IPS-18c (cell line): ENCODE data around the gene OR13C8.
"Not testable (repeated sequence)": the region's sequence is repeated elsewhere in the genome, so short reads cannot be mapped to it uniquely, and the experiment has no call there.

Experiments used
- H3K4me3 ChIP-seq: 2 replicates; pipeline ENCODE4 v1.7.0; 2013; ENCODE audit warnings: low read depth, mild to moderate bottlenecking, low read length, moderate library complexity; ENCODE audit not compliant: insufficient read depth
- H3K9me3 ChIP-seq: one replicate; pipeline ENCODE4 v1.6.1; 2013; ENCODE audit warnings: mild to moderate bottlenecking, low read length, moderate library complexity; ENCODE audit not compliant: control insufficient read depth, insufficient read depth

The OR13C8 gene

DNA sequence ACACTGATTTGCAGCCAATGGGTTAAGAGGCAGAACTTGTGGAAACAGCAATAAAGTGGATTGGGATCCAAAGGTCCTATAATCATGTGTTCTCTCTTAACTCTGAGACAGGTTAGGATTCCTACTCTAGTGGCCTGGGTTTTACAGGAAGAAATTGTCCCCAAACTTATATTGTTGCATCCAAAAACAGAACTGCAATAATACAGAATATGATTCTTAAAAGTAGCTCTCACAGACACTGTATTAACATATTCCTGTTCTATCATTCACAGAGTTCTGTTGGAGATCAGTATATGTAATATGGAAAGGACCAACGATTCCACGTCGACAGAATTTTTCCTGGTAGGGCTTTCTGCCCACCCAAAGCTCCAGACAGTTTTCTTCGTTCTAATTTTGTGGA is at the start of gene OR13C8:
Gene OR13C8 (plus strand): TSS at position 301 of the 400 bp plus-strand sequence. CDS start 0 bp downstream, at position 301.
- Histone ChIP-seq H3K9me3 (no peaks in the 10 kb centered on the region), H3K4me3 (no peak within 1 kb of the TSS)

- not testable (repeated sequence) for H3K4me3 ChIP-seq
Observed at GRCh38 chr9:104520241-104520640, 48.7 kb upstream of the OR13C8 start.

DNA sequence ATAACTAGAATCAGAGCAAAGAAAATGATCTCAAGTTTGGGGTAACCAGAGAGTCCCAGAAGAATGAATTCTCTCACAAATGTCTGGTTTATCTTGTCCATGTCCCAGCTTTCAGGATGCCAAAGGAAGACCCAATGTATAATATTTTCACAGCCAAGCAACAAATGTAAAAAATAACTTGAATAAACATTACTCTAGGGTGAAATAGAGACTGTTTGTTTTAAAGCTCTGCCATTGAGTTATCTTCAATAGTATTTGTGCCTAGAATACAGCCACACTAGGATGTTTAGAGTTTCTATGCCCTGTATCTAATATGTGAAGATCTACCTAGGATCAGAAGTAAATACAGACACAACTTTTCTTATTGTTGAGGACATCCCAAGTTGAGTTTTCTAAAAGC is 41.9 kb upstream of the OR13C8 start, which contains the start of gene OR13C4:
Gene OR13C4 (minus strand): TSS at position 101 of the 400 bp plus-strand sequence. CDS start 0 bp downstream, at position 101.
- Histone ChIP-seq H3K4me3 (no peak within 1 kb of the TSS), H3K9me3 (no peaks in the 10 kb centered on the region)

More at GRCh38 chr9:104520241-104520640, 48.7 kb upstream of the OR13C8 start:
- not testable (repeated sequence) for H3K9me3 ChIP-seq

DNA sequence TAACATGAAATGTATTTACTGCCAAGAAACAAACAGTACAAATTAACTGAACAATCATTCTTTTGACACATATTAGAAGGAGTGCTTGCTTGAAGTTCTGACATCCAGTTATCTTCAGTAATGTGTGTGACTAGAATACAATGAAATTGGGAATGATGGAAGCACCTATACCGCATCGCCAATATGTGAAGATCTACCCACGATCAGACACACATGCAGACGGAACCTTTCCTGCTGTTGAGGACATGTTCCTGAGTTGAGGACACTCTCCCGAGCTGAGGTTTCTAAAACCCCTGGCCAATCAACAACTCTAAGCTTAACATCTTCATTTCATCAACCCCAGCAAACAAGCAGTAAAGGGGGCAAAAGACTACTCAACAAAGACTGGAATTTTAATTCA is 32.2 kb upstream of the OR13C8 start, which contains the start of gene OR13C3:
Gene OR13C3 (minus strand): TSS at position 101 of the 400 bp plus-strand sequence. CDS start 133 bp downstream, outside the sequence.
- H3K9me3 ChIP-seq: no peaks in the 10 kb centered on the region
- H3K4me3 ChIP-seq: no peak within 1 kb of the TSS

DNA sequence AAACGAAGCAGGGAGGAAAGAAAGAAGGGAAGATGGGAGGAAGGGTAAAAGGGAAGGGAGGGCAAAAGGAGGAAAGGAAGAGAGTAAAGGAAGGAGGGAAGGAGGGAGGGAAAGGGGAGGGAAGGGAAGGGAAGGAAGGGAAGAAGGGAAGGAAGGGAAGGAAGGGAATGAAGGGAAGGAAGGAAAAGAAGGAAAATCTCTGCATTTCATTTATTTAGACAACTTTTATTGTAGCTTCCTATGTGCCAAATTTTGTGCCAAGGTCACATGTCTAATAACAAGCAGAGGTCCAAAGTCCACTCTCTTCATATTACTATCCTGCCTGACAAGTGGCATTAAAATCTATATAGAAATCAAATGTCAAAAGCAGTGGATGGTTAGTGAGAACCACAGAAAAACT is 29.7 kb upstream of the OR13C8 start:
- H3K9me3 ChIP-seq: no peaks in the 10 kb centered on the region
- no peak overlapping the region for H3K4me3 ChIP-seq

- no peak overlapping the region for H3K4me3 ChIP-seq
- H3K9me3 ChIP-seq: no peaks in the 10 kb centered on the region
Observed at GRCh38 chr9:104544644-104545043, 24.3 kb upstream of the OR13C8 start.

DNA sequence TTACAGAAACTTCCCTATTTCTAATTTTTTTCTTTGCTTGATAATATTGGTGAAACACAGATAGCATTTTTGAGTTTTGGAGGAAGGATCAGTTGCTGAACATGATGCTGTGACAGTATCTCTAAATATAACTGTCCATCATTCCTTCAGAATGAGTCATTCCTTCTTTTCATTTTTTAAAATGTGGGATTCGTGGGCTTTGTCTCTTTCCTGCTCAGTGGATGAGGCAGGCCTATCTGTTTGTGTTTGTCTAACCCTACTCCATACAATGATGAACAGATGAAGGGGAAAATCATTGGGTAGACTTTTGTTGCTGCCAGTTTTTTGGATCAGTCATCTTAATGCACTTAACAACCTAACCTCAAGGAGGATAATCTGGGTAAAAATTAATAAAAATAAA is 15.7 kb upstream of the OR13C8 start:
- H3K9me3 ChIP-seq: peaks cover 2% of the 10 kb centered on the region
- no peak overlapping the region for H3K4me3 ChIP-seq

DNA sequence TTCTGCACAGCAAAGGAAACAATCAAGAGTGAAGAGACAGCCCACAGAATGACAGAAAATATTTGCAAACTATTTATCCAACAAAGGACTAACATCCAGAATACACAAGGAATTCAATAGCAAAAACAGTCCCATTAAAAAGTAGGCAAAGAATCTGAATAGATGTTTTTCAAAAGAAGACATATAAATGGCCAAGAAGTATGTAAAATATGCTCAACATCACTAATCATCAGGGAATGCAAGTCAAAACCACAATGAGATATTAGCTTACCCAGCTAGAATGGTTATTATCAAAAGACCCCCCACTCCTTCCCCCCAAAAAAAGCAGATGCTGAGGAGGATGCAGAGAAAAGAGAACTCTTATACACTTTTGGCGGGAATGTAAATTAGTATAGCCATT is 13.4 kb upstream of the OR13C8 start:
- Histone ChIP-seq H3K9me3 (peaks cover 2% of the 10 kb centered on the region), H3K4me3 (no peak overlapping the region)

DNA sequence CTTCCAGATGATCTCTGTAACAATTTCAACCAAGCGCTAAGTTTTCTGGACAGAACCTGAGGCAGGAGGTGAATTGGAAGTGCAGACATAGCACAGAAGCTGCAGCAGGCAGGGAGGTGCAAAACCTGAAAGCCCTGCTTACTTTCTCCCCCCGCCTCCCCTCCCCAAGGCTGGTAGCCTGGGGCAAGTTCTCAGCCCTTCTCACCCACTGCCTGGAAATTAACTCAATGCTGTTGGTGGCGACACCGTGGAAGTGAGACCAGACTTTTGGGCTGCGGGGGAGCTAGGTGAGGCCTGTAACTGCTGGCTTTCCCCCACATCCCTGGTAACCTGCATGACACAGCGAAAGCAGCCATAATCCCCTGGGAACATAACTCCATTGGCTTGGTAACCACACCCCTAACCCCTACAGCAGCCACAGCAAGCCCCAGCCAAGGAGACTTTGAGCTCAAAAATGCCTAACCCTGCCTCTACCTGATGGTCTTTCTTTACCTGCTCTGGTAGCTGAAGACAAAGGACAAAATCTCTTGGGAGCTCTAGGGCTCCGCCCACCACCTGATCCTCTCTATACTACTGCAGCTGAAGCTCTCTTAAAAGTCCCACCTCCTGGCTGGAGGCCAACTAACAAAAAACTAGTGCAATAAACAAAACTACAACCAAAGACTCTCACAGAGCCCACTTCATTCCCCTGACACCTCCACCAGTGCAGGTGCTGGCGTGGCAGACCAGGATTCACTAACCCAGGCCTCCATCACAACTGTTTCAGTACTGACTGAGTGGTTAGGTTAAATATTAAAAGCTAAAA is 11.9 kb upstream of the OR13C8 start:
- peaks cover 2% of the 10 kb centered on the region for H3K9me3 ChIP-seq
- H3K4me3 ChIP-seq: no peak overlapping the region

DNA sequence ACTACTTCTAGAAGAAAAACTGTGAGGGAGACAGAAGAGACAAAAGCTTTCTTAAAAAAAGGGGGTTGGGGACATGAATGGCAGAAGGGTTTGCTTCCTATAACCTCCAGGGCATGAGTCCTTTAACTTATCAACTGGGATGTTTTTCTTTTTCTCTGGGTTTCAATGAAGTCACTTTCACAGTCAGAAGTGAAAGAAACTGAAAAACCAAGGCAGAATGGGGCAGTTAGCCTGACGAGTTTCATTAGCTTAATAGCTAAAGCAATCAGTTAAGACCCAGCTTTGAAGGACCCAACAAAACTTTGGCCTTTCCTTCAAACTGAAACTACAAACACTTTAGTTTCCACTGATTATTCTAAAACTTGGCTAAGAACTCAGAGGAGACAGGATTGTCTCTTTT is 4.6 kb upstream of the OR13C8 start:
- H3K9me3 ChIP-seq: no peaks in the 10 kb centered on the region
- no peak overlapping the region for H3K4me3 ChIP-seq

- Histone ChIP-seq H3K9me3 (no peaks in the 10 kb centered on the region), H3K4me3 (no peak overlapping the region)
Observed at GRCh38 chr9:104572612-104573011, 3.6 kb downstream of the OR13C8 start.

DNA sequence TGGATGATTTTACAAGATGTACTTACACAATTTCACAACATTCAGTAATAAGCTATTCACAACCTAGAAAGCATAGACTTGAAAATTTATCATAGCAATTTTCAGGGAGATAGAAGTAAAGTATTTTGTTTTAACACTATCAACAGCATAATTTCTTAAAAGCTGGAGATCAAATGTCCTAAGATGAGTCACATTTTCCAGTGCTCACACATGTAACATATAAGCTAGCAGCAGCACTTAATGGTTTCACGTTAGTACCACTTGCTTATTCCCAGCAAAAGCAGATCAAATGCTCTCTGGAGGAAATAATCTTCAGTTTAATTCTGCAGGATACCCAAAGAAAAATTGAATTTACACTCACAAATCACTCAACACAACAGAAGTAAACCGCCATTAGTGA is 6.5 kb downstream of the OR13C8 start:
- H3K4me3 ChIP-seq: no peak overlapping the region
- H3K9me3 ChIP-seq: no peaks in the 10 kb centered on the region

DNA sequence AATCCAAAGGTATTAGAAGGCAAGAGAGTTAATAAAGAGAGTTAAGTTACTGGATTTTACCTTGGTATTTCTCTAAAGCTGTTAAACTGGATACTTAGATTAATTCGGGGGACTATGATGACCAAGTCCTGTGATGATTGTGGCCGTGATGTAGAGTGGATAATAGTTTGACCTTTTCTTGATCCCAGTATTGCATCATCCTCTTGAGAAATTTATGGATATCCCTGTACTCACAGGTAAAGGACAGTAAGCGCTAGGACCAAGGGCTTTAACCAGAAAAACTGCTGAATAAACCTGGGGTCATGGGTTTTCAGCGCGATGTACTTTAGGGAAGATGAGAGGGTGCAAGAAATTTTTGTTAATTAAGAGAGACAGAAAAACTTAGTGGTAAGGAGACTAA is 8.3 kb downstream of the OR13C8 start:
- no peak overlapping the region for H3K4me3 ChIP-seq
- no peaks in the 10 kb centered on the region for H3K9me3 ChIP-seq

GRCh38 chr9:104580562-104580961 is 11.6 kb downstream of the OR13C8 start:
- Histone ChIP-seq H3K4me3 (no peak overlapping the region), H3K9me3 (no peaks in the 10 kb centered on the region)

- Histone ChIP-seq H3K9me3 (no peaks in the 10 kb centered on the region), H3K4me3 (no peak overlapping the region)
Observed at GRCh38 chr9:104586496-104587180, 17.7 kb downstream of the OR13C8 start.

DNA sequence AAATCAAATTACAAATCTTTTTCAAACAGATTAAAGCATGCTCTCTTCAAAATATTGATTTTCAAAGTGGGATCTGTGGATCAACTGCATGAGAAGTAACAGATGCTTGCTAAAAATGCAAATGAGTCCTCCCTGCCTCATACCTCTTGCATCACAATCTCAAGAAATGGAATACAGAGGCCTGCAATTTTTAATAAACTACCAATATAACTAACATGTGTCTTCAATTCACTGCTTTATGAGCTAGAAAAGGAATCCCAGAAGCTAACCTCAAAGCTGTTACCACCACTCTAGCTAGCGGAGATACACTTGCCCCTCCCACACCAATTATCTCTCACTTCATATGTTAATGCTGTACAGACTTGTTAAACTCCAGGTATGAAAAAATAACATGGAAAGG is 20.7 kb downstream of the OR13C8 start:
- Histone ChIP-seq H3K4me3 (no peak overlapping the region), H3K9me3 (no peaks in the 10 kb centered on the region)

- H3K4me3 ChIP-seq, H3K9me3 ChIP-seq: not testable (repeated sequence)
Observed at GRCh38 chr9:104598749-104599148, 29.8 kb downstream of the OR13C8 start.

DNA sequence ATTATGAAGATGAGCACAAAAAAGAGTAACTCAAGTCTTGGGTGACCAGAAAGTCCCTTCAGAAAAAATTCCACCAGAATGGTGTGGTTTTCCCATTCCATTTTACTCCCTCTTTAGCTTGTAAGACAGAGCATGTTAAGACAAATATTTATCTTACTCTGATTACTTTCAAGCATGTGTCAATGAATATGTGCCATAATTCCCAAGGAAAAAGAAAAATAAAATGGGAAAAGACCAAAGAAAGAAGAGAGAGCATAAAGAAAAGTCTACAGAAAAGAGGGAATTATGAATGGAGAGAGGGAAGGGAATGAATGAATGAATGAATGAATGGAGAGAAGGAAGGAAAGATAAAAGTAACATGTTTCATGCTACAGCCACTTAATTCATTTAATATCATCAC is 30.3 kb downstream of the OR13C8 start, which contains the start of gene OR13C5:
Gene OR13C5 (minus strand): TSS at position 101 of the 400 bp plus-strand sequence. CDS start 0 bp downstream, at position 101.
- not testable (repeated sequence) for H3K4me3 ChIP-seq, H3K9me3 ChIP-seq
